GM18951 (cell line): ENCODE measurements around the gene FARP1.

Experiments
- POLR2A ChIP-seq: IDR thresholded peaks from 4 replicates; pipeline ENCODE4 v1.6.1; 2011; ENCODE audit warnings: mild to moderate bottlenecking; ENCODE audit not compliant: insufficient read length, insufficient read depth; ENCODE audit errors: extremely low read depth
- in situ Hi-C: fragments of 300-500 bp; cut with MboI; formaldehyde crosslinking; loops from one replicate; pipeline ENCODE4 v1.12.0; 2022; ENCODE audit warnings: low sequenced_read_pairs, mixed read lengths, inconsistent platforms; ENCODE audit not compliant: unreplicated experiment

FARP1 gene

DNA sequence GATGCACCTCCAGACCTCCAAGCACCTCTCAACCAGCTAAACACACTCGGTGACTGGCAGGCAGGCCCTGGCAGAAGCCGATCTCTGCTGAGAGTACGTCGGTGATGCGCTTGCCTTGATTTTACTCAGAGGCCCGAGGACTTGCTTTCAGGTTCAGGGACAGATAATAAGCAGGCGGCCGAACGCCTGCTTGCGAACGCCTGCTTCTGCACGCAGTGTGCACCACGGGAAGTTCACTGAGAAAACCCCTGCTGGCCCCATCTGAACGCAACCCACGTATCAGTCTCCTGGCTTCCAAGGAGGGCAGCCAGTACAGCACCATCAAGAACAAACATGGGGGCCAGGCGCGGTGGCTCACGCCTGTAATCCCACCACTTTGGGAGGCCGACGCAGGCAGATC, 326.0 kb downstream of the FARP1 start:
- TF ChIP-seq POLR2A, result no peak
- in situ Hi-C loops, result no loop called here

DNA sequence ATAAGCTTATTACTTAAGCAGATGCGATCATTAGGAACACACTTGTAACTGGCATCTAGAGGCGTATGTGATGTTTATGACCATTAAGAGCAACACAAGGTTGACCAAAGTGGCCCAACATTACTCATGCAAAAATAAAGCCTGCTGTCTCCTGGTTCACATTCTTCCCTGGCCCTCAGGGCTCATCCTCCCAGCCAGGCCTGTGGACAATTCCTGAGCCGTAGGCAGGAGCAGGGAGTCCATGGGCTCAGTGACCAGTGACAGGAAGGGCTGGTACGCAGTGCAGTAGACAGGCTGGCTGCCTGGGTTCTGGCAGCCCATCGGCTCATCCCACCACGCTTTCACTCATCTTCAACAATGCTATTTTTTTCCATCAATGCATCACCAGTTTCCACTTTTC, 328.0 kb downstream of the FARP1 start:
- in situ Hi-C loops, result no loop called here
- no peak for TF ChIP-seq POLR2A

DNA sequence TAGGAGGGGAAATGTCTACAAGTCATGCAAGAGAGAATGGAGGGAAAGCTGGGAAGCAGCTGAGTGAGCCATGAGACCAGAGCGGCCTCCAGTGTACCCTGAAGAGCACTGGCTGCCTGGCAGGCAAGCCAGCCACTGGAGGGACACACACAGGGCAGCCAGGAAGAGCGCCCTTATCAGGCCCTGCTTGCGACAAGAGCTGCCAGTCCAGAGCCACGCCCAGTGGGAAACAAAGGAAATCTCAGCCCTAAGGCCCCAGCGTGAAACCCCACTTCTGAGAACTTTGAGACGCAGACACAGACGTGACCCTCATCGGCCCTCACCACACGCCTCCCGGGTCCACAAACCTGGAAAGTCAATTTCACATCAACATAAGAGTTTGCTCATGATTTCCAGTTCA, 329.0 kb downstream of the FARP1 start:
- in situ Hi-C loops, result no loop called here
- no peak for TF ChIP-seq POLR2A

DNA sequence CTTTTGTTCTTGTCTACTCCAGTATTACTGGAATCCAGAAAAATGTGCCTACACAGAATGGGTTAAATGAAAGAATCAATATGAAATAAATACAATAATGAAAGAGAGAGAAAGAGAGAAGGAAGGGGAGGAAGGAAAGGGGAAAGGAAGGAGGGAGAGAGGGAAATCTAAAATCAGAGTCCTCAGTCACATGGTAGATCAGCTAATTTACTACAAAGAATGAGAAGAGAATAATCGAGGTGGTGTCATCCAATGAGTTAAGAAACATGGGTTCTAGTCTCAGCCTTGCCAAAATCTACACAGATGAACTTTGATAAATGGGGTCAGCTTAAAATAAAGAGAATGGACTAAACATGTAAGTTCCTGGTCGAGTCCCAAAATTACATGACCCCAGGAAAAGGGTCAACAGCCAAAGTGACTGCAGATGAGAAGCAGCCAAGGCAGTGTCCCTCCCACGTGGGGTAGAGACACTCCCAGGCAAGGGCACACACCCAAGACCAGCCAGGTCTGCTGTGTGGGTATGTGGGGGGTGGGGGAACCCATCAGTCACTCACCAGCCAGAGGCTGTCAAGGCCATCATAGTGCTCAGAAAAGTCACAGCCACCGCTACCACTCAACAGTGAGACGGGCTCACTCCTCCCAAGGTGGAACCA, 330.4 kb downstream of the FARP1 start:
- no peak for TF ChIP-seq POLR2A
- in situ Hi-C loops, result no loop called here

DNA sequence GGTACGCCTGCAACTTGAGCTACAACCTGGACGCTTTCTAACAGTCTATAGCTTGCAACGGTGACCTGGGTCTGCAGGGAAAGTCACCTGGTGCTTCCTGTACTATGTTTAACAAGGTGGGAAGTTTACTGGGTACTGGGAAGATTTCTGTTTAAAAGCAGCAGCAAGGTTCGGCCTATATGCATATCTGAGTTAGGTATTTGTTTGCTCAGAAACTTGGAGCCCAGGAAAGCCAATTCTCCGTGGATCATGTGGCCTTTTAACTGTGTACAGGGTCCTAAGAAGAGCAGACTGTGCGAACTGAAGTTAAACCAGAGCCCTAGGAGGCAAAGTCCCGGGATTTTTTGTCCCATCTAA, 330.9 kb downstream of the FARP1 start:
- in situ Hi-C loops, result no loop called here
- no peak for TF ChIP-seq POLR2A

DNA sequence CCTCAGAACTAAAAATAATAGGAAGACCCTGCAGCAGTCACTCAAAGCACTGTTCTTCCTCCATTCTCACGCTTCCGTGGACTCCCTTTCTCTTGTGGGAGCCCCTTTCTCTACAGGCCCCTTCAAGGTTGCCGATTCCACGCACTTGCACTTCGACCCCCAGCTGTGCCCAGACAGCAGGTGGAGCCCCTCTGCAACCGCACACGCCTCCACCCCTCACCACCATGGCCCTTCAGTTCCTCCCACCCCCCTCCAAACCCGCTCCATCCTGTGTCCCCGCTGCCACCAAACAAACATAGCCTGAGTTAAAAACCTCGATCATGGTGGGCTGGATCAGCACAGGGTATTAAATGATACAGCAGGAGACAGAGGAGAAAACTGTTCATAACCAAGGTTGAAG, 331.4 kb downstream of the FARP1 start:
- in situ Hi-C loops, result no loop called here
- TF ChIP-seq POLR2A, result no peak

DNA sequence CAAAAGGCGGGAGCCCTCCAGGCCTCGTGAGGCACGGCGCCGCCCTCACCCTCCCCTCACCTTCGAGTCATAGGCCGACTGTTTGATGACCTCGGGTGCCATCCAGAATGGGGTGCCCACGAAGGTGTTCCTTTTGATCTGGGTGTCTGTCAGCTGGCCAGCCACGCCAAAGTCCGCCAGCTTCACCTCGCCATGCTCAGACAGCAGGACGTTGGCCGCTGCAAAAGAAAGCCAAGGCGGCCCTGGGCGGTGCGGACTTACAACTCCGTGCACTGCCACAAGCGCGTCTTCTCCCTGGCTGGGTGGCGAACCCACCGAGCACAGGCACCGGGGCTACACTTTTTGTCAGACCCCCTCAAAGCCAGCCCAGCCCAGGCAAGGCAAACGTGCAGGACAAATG, 331.9 kb downstream of the FARP1 start:
- in situ Hi-C loops, result no loop called here
- no peak for TF ChIP-seq POLR2A

DNA sequence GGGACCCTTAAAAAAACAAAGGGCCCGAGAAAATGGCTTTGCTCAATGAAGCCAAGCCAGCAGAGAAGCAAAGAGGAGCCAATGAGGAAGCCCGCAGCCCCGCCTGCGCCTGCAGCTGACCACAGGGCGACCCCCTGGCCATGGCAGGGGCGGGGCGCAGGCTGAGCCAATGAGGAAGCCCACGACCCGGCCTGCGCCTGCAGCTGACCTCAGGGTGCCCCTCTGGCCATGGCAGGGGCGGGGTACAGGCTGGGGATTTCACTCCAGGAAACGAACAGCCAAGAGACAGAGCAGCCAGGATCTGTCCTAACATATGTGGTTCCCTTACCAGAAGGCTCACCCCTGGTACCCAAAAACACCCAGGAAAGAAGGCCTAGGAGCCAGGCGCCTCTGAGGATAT, 332.6 kb downstream of the FARP1 start:
- in situ Hi-C loops, result no loop called here
- TF ChIP-seq POLR2A, result no peak

DNA sequence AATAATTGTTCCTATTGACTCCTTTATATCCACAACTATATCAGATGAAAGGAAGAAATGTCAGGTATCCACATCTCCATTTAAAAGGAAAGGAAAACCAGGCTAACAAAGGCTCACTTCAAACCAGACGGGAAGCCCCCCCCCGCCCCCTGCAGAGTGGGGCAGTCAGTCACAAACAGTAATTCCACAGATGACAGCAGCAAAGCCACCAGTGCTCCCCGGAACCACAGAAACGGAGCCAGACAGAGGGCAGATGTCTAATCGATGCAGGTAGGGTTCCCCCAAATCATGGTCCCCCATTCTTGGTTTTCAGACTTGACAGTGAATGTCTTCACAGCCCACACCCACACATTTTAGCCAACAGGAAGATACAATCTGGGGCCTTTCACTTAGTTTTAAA, 333.2 kb downstream of the FARP1 start:
- TF ChIP-seq POLR2A, result no peak
- in situ Hi-C loops, result no loop called here

DNA sequence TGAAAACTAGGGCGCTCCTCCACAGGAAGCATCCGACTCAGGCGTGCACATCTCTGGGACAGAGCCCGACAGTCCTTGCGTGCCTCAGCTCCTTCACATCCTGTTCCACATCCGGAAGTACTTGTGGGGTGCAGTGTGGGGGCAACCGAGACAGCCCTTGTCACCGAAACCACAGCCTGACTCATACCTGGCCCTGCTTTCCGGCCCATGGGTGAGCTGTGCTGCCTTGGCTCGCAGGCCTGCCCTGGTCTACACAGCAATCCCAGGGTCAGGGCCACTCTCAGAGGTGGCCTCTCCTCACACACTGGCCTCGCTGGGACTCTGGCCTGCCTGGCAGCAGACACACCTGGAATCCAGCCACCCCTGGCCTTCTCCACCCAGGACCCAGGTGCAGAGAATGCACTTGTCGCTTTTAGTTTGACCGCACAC, 333.7 kb downstream of the FARP1 start:
- TF ChIP-seq POLR2A, result peak; percentile 43
- in situ Hi-C loops, result no loop called here

DNA sequence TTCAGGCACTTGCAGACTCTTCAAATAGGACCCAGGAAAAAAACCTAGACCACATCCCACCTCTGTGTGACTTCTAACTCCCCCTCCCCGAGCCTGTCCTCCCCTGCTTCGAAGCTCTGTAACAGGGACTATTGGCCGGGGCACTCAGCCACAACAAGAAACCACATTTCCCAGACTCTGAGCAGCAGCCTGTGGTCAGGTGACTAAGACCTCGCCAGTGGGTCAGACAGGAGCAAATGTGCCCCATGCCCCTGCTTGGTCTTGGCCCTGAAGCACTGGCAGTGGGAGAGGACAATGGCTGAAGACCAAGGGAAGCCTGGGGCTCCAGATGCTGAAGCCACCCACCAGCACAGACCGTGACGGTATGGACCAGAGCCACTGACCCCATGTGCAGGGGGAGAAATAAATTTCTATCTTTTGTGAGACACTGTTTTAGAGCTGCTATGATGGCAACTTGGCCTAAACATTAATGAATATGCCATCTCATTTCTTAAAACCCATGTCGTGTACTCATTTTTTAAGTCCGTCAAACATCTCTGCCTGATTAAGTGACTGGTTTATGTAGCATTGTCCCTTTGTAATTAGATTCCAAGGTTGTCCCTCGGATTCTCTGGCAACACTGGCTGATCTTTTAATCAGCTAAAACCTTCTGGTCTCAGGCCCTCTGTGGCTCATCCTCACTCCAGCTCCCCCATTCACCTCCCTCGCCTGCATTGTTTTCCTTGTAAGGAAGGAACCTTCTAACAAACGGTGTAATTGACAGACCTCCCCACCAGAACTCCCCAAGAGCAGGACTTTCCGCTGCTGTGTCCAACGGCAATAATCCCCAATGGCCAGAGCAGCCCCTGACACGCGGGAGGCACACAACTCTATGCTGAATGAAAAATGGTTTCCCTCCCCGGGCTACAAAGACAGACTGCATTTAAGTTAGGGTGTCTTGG, 335.6 kb downstream of the FARP1 start:
- in situ Hi-C loops, result no loop called here
- no peak for TF ChIP-seq POLR2A

DNA sequence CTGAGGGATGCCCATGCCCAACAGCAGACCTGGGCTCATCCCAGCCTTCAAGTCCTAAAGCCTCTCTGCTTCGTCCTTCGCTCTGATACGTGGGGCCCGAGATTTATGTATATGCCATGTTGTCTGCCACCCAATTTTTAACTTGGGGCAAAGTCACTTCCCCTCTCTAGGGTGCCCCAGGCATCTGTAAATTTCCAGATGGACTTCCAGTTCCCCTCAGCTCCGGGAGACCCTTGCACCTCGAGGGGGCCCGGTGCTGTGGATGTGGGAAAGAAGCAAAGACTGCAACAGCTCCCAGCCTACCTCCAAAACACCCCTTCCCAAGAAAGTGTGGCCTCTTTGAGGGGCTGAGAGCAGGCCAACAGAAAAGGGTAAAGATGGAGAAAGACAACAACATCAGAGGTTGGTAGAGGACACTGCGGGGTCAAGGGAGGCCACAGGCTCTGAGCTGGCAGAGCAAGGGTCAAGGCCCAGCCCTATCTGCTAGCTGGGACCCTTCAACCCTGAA, 336.7 kb downstream of the FARP1 start:
- TF ChIP-seq POLR2A, result no peak
- in situ Hi-C loops, result no loop called here

DNA sequence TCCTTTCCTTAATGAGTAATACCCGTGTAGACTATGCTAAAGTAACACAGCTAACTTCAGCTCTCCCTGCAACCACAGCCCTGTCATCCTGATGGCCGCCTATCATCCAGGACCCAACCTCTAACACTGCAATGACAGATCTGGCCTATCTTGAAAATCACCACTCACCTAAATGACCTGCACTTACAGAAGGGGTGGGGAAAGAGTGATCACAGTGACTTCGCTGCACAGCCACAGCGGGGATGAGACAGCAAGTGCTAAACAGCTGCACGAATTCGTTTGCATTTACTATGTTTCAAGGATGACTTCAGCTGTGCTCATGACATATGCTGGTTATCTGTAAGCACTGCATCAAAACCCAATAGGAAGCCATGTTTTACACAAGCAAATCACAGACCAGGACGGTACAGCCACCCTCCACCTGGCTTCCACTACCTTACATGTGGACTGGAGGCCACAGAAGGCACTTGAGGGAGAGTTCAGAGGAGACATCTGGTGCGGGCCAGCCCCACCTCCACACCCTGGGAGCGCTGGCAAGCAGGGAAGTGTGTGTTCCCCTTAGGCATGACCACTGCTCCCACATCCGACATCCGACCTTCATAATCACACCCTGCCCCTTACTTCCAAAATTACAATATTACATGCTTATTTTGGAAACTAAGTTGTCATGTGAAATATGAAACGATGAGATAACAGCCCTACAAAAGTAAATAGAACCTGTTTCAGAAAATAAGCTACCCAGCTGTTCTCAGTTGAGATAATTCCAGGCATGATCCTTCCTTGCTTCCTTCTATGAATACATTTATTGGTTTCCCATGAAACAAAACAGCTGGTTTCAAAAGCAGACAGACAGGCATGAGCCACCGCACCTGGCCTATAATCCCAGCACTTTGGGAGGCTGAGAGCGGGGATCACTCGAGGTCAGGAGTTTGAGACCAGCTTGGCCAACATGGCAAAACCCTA, 338.3 kb downstream of the FARP1 start:
- no peak for TF ChIP-seq POLR2A
- in situ Hi-C loops, result no loop called here
